OCI-LY1 (cell line): ENCODE measurements around the gene IMMP2L.

Experiments
- H2AFZ ChIP-seq: fragments of 200-600 bp; sonication (generic), shearing (Covaris generic); 2 replicates; pipeline ENCODE4 v1.6.0; 2014; ENCODE audit warnings: antibody characterized with exemption, mild to moderate bottlenecking, low read length
- H3F3A ChIP-seq: fragments of 200-600 bp; sonication (generic), shearing (Covaris generic); 2 replicates; pipeline ENCODE4 v1.6.0; 2014; ENCODE audit warnings: mild to moderate bottlenecking, antibody characterized with exemption, low read length, moderate library complexity; ENCODE audit not compliant: insufficient read depth
- H3K27ac ChIP-seq: fragments of 200-600 bp; sonication (generic); 2 replicates; pipeline ENCODE4 v1.5.1; 2014; ENCODE audit warnings: low read length, mixed run types, mild to moderate bottlenecking, low read depth; ENCODE audit not compliant: poor library complexity, severe bottlenecking
- H3K27me3 ChIP-seq: fragments of 200-600 bp; sonication (generic); 2 replicates; pipeline ENCODE4 v1.6.0; 2014; ENCODE audit warnings: antibody characterized with exemption, mild to moderate bottlenecking, low read length, moderate library complexity; ENCODE audit not compliant: insufficient read depth
- H3K36me3 ChIP-seq: fragments of 200-600 bp; sonication (generic); 2 replicates; pipeline ENCODE4 v1.6.1; 2014; ENCODE audit warnings: mild to moderate bottlenecking, antibody characterized with exemption, low read length, moderate library complexity, mixed read lengths; ENCODE audit not compliant: insufficient read depth
- H3K4me1 ChIP-seq: fragments of 200-600 bp; sonication (generic); 2 replicates; pipeline ENCODE4 v1.5.1; 2014; ENCODE audit warnings: mild to moderate bottlenecking, low read length, moderate library complexity; ENCODE audit not compliant: insufficient read depth, severe bottlenecking
- H3K4me2 ChIP-seq: fragments of 200-600 bp; sonication (generic), shearing (Covaris generic); 2 replicates; pipeline ENCODE4 v1.6.1; 2014; ENCODE audit warnings: low read length
- H3K4me3 ChIP-seq: fragments of 200-600 bp; sonication (generic); 2 replicates; pipeline ENCODE4 v1.5.1; 2014; ENCODE audit warnings: low read length, low read depth, mild to moderate bottlenecking, mixed read lengths; ENCODE audit not compliant: poor library complexity, severe bottlenecking
- H3K79me2 ChIP-seq: fragments of 200-600 bp; shearing (Covaris generic); 2 replicates; pipeline ENCODE4 v1.6.1; 2016; ENCODE audit warnings: mixed run types, low read length, mixed read lengths; ENCODE audit not compliant: insufficient read depth
- H3K9ac ChIP-seq: fragments of 200-600 bp; sonication (generic), shearing (Covaris generic); 2 replicates; pipeline ENCODE4 v1.6.1; 2014; ENCODE audit warnings: mild to moderate bottlenecking, low read length, mixed read lengths
- H3K9me2 ChIP-seq: fragments of 200-600 bp; sonication (generic), shearing (Covaris generic); 2 replicates; pipeline ENCODE4 v1.6.1; 2014; ENCODE audit warnings: low read depth, mild to moderate bottlenecking, low read length, mixed read lengths
- H3K9me3 ChIP-seq: fragments of 200-600 bp; shearing (Covaris generic); 2 replicates; pipeline ENCODE4 v1.6.1; 2014; ENCODE audit warnings: low read length, mixed read lengths
- H4K20me1 ChIP-seq: fragments of 200-600 bp; sonication (generic), shearing (Covaris generic); 2 replicates; pipeline ENCODE4 v1.6.0; 2016; ENCODE audit warnings: mild to moderate bottlenecking, low read length; ENCODE audit not compliant: insufficient read depth
- CTCF ChIP-seq: fragments of 200-600 bp; sonication (generic), shearing (Covaris generic); IDR thresholded peaks from 2 replicates; pipeline ENCODE4 v1.5.1; 2017; ENCODE audit warnings: mild to moderate bottlenecking, antibody characterized with exemption, low read length, moderate library complexity, mixed read lengths
- EZH2 ChIP-seq: fragments of 200-600 bp; sonication (generic), shearing (Covaris generic); IDR thresholded peaks from 2 replicates; pipeline ENCODE4 v1.8.0; 2017; ENCODE audit warnings: borderline replicate concordance, mixed run types, mild to moderate bottlenecking, antibody characterized with exemption, low read length, moderate library complexity, mixed read lengths

Gene IMMP2L

GRCh38 chr7:111346219-111346618, 216.1 kb downstream of the IMMP2L start:
- Histone ChIP-seq H3K36me3 (no peaks in the 10 kb centered on the region), H3K4me3 (no peak overlapping the region), H3K27ac (no peak overlapping the region), H3K4me1 (no peaks in the 10 kb centered on the region), H3K9me2 (no peaks in the 10 kb centered on the region), H3F3A (no peaks in the 10 kb centered on the region), H3K79me2 (no peaks in the 10 kb centered on the region), H3K4me2 (no peak overlapping the region), H2AFZ (no peak overlapping the region), H3K9ac (no peak overlapping the region), H3K27me3 (no peaks in the 10 kb centered on the region), H3K9me3 (peaks cover 7% of the 10 kb centered on the region; the same call in 1 of the 2 replicates), H4K20me1 (no peaks in the 10 kb centered on the region)
- TF ChIP-seq CTCF (no peak), EZH2 (no peak)

DNA sequence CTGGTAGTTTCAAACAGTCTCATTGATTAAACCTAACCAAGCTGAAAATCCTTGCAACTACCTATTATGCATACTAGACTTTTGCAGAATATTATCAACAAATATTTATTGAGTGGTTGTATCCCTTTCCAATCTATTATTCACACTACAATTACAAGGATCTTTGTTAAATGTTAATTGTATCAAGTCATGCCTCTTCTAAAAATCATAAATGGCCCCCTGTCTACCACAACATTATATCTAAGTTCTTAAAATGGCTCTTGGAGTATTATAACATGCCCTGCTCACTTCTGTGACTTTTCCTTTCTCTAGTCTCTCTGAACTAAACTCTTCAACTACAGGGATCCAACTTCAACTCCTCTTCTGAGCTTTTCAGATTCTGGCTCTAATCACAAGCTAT, 219.3 kb downstream of the IMMP2L start:
- Histone ChIP-seq H3K79me2 (no peaks in the 10 kb centered on the region), H3K9me2 (no peaks in the 10 kb centered on the region), H3K9me3 (peaks cover 7% of the 10 kb centered on the region; the same call in 1 of the 2 replicates), H3F3A (no peaks in the 10 kb centered on the region), H3K36me3 (no peaks in the 10 kb centered on the region), H3K4me1 (no peaks in the 10 kb centered on the region), H3K27me3 (no peaks in the 10 kb centered on the region), H3K4me2 (no peak overlapping the region), H3K4me3 (no peak overlapping the region), H3K27ac (no peak overlapping the region), H3K9ac (no peak overlapping the region), H2AFZ (no peak overlapping the region), H4K20me1 (no peaks in the 10 kb centered on the region)
- no peak for TF ChIP-seq CTCF
- no peak for TF ChIP-seq EZH2

GRCh38 chr7:111339006-111339405, 223.3 kb downstream of the IMMP2L start:
- no peak overlapping the region for H3K9ac ChIP-seq
- H4K20me1 ChIP-seq, result no peaks in the 10 kb centered on the region
- no peaks in the 10 kb centered on the region for H3K9me2 ChIP-seq
- H3K4me1 ChIP-seq, result no peaks in the 10 kb centered on the region
- no peak for TF ChIP-seq EZH2
- H2AFZ ChIP-seq, result no peak overlapping the region
- H3K9me3 ChIP-seq, result peaks cover 7% of the 10 kb centered on the region; the same call in 1 of the 2 replicates
- H3K4me2 ChIP-seq, result no peak overlapping the region
- no peaks in the 10 kb centered on the region for H3K27me3 ChIP-seq
- H3K27ac ChIP-seq, result no peak overlapping the region
- no peaks in the 10 kb centered on the region for H3K79me2 ChIP-seq
- no peaks in the 10 kb centered on the region for H3F3A ChIP-seq
- H3K36me3 ChIP-seq, result no peaks in the 10 kb centered on the region
- no peak overlapping the region for H3K4me3 ChIP-seq

GRCh38 chr7:111333010-111333409, 229.3 kb downstream of the IMMP2L start:
- no peaks in the 10 kb centered on the region for H3K9me2 ChIP-seq
- H3K36me3 ChIP-seq, result no peaks in the 10 kb centered on the region
- no peaks in the 10 kb centered on the region for H3K27me3 ChIP-seq
- no peak overlapping the region for H3K9ac ChIP-seq
- H3K4me2 ChIP-seq, result no peak overlapping the region
- H3K4me3 ChIP-seq, result no peak overlapping the region
- H3K4me1 ChIP-seq, result no peaks in the 10 kb centered on the region
- H3K9me3 ChIP-seq, result no peaks in the 10 kb centered on the region
- H3K27ac ChIP-seq, result no peak overlapping the region
- H2AFZ ChIP-seq, result no peak overlapping the region
- no peaks in the 10 kb centered on the region for H3K79me2 ChIP-seq
- H4K20me1 ChIP-seq, result no peaks in the 10 kb centered on the region
- no peaks in the 10 kb centered on the region for H3F3A ChIP-seq
- TF ChIP-seq CTCF (no peak), EZH2 (no peak)
